Activated T-cell treated with anti-CD3 and anti-CD28 coated beads, Interleukin-2, amount 50 U/mL, for 1 hour (primary cell): Measurements from ENCODE around the gene ADCY1.
"Not testable (repeated sequence)": the region's sequence is repeated elsewhere in the genome, so short reads cannot be mapped to it uniquely, and the experiment has no call there.

Experiments used
- DNase-seq: peaks from one replicate; pipeline ENCODE4 v3.0.0-alpha.2; 2020

Gene ADCY1

GRCh38 chr7:45573661-45574415 is at the start of gene ADCY1:
Gene ADCY1 (plus strand): TSS chr7:45574368. CDS start chr7:45574544, 176 bp downstream.
- no peak for DNase-seq

GRCh38 chr7:45524445-45524844 is 49.7 kb upstream of the ADCY1 start:
- no peak for DNase-seq

- DNase-seq: no peak
Observed at GRCh38 chr7:45525057-45525456, 49.1 kb upstream of the ADCY1 start.

GRCh38 chr7:45543473-45543872 is 30.7 kb upstream of the ADCY1 start:
- DNase-seq: no peak

- DNase-seq: not testable (repeated sequence)
Observed at GRCh38 chr7:45545105-45545710, 29.0 kb upstream of the ADCY1 start.

GRCh38 chr7:45548917-45549316 is 25.3 kb upstream of the ADCY1 start:
- DNase-seq: not testable (repeated sequence)

- no peak for DNase-seq
Observed at GRCh38 chr7:45563401-45563800, 10.8 kb upstream of the ADCY1 start.

GRCh38 chr7:45563941-45564461 is 10.2 kb upstream of the ADCY1 start:
- no peak for DNase-seq

- DNase-seq: no peak
Observed at GRCh38 chr7:45564485-45564884, 9.7 kb upstream of the ADCY1 start.

- DNase-seq: no peak
Observed at GRCh38 chr7:45564886-45565455, 9.2 kb upstream of the ADCY1 start.

- no peak for DNase-seq
Observed at GRCh38 chr7:45566386-45566785, 7.8 kb upstream of the ADCY1 start.

GRCh38 chr7:45566961-45567360 is 7.2 kb upstream of the ADCY1 start:
- no peak for DNase-seq

- DNase-seq: no peak
Observed at GRCh38 chr7:45567713-45568112, 6.5 kb upstream of the ADCY1 start.

- DNase-seq: no peak
Observed at GRCh38 chr7:45568536-45569289, 5.5 kb upstream of the ADCY1 start.

GRCh38 chr7:45569290-45569685 is 4.9 kb upstream of the ADCY1 start:
- no peak for DNase-seq

GRCh38 chr7:45570797-45571196 is 3.4 kb upstream of the ADCY1 start:
- no peak for DNase-seq

GRCh38 chr7:45573204-45573603 is 964 bp upstream of the ADCY1 start:
- DNase-seq: no peak

- no peak for DNase-seq
Observed at GRCh38 chr7:45574416-45574668, 174 bp downstream of the ADCY1 start.

- no peak for DNase-seq
Observed at GRCh38 chr7:45574669-45575500, 717 bp downstream of the ADCY1 start.

- DNase-seq: no peak
Observed at GRCh38 chr7:45575501-45576248, 1.5 kb downstream of the ADCY1 start.

GRCh38 chr7:45576249-45576929 is 2.2 kb downstream of the ADCY1 start:
- no peak for DNase-seq
